Renal pelvis (tissue), 4 donors: Measurements from ENCODE around the gene CRB2. TPM values are rescaled to one million over a fixed set of nuclear protein-coding genes. Genes with fewer than 3 reads are reported as not detected.
"Not testable (repeated sequence)": the region's sequence is repeated elsewhere in the genome, so short reads cannot be mapped to it uniquely, and the experiment has no call there.

Experiments
- DNase-seq: peaks from one replicate; pipeline ENCODE4 v3.0.0-alpha.2; 2013
- polyA plus RNA-seq, 3 donors: library from polyadenylated mRNA; unstranded; fragments of 120-200 nt; gene quantifications; one replicate each; pipeline ENCODE4 v1.2.1, GENCODE V29; 2013; ENCODE audit not compliant: insufficient read length in 3 of 3

The CRB2 gene
- polyA plus RNA-seq, 3 donors: 29.9 to 31.9 (median 30.4) TPM

- DNase-seq: no peak
Measured at GRCh38 chr9:123378025-123378424, 22.0 kb downstream of the CRB2 start.

GRCh38 chr9:123378956-123379660 lies 23.1 kb downstream of the CRB2 start:
- no peak for DNase-seq

- no peak for DNase-seq
Measured at GRCh38 chr9:123380852-123381705, 25.1 kb downstream of the CRB2 start.

GRCh38 chr9:123382653-123383511 lies 26.9 kb downstream of the CRB2 start:
- no peak for DNase-seq

GRCh38 chr9:123383512-123384170 lies 27.6 kb downstream of the CRB2 start:
- no peak for DNase-seq

GRCh38 chr9:123387686-123388085 lies 31.7 kb downstream of the CRB2 start:
- DNase-seq: no peak

GRCh38 chr9:123389070-123389469 lies 33.1 kb downstream of the CRB2 start:
- no peak for DNase-seq

GRCh38 chr9:123389698-123390097 lies 33.7 kb downstream of the CRB2 start:
- DNase-seq: no peak

- no peak for DNase-seq
Measured at GRCh38 chr9:123390337-123391135, 34.5 kb downstream of the CRB2 start.

GRCh38 chr9:123391233-123391632 lies 35.2 kb downstream of the CRB2 start:
- no peak for DNase-seq

- DNase-seq: no peak
Measured at GRCh38 chr9:123391946-123392345, 35.9 kb downstream of the CRB2 start.

GRCh38 chr9:123392802-123393201 lies 36.8 kb downstream of the CRB2 start:
- DNase-seq: no peak

GRCh38 chr9:123394291-123395235 lies 38.6 kb downstream of the CRB2 start:
- DNase-seq: no peak

GRCh38 chr9:123395276-123395688 lies 39.3 kb downstream of the CRB2 start:
- DNase-seq: no peak

GRCh38 chr9:123395689-123396511 lies 39.9 kb downstream of the CRB2 start:
- no peak for DNase-seq

GRCh38 chr9:123397975-123398374 lies 42.0 kb downstream of the CRB2 start:
- no peak for DNase-seq

GRCh38 chr9:123398938-123399337 lies 42.9 kb downstream of the CRB2 start:
- DNase-seq: not testable (repeated sequence)

- no peak for DNase-seq
Measured at GRCh38 chr9:123399803-123400378, 43.9 kb downstream of the CRB2 start.
